ENCODE measurements around the gene IRF2. TPM values are rescaled to one million over a fixed set of nuclear protein-coding genes. Genes with fewer than 3 reads are reported as not detected.

IRF2 gene
- polyA plus RNA-seq, 2 of the 4 experiments (the other 2 are of a cell fraction), result 11.0 to 23.5 TPM

DNA sequence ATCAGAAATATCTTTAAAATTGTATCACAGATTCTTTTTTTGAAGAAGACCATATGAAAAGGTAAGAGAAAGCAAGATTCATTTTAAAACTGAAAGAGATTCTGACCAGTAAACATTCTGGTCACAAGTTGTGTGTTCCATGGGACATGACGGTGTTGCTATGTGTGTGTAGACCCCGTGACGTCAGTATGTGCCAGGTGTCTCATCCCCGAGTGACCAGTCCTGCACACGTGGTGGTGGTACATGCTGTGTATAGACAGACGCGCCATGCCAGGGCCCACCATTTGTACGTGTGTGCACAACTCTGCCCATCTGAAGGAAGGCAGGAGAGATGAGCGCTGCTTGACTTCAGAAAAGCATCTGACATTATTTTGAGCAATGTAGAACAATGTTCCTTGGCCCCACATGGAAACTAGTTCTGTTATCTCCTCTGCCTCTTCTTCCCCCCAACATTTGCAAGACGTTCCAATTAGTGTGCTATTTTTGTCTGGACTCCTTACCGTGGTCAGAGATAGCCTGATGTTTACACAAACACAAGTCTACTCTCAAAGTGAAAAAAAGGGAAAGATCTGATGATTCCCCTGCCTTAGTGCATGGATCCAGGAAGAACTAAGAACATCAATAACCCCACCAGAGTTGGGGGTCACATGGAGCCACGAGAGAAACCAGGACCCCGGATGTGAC, 51.2 kb downstream of the IRF2 start (continued):
- no peak for TF ChIP-seq MAFK (IDR thresholded peaks at IDR 0.05; ENCODE audit: partially characterized antibody)
- TF ChIP-seq CBX8 (IDR thresholded peaks at IDR 0.05), result no peak
- TF ChIP-seq, protein P1, sequence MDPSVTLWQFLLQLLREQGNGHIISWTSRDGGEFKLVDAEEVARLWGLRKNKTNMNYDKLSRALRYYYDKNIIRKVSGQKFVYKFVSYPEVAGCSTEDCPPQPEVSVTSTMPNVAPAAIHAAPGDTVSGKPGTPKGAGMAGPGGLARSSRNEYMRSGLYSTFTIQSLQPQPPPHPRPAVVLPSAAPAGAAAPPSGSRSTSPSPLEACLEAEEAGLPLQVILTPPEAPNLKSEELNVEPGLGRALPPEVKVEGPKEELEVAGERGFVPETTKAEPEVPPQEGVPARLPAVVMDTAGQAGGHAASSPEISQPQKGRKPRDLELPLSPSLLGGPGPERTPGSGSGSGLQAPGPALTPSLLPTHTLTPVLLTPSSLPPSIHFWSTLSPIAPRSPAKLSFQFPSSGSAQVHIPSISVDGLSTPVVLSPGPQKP (IDR thresholded peaks at IDR 0.05; ENCODE audit: low read depth, low read length), result no peak
- TF ChIP-seq, protein P2, sequence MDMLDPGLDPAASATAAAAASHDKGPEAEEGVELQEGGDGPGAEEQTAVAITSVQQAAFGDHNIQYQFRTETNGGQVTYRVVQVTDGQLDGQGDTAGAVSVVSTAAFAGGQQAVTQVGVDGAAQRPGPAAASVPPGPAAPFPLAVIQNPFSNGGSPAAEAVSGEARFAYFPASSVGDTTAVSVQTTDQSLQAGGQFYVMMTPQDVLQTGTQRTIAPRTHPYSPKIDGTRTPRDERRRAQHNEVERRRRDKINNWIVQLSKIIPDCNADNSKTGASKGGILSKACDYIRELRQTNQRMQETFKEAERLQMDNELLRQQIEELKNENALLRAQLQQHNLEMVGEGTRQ (IDR thresholded peaks at IDR 0.05), result no peak
- no peak for TF ChIP-seq RAD21 (conservative IDR thresholded peaks at IDR 0.05 in 1 of 2, IDR thresholded peaks at IDR 0.05 in 1 of 2)
- TF ChIP-seq, protein P3, sequence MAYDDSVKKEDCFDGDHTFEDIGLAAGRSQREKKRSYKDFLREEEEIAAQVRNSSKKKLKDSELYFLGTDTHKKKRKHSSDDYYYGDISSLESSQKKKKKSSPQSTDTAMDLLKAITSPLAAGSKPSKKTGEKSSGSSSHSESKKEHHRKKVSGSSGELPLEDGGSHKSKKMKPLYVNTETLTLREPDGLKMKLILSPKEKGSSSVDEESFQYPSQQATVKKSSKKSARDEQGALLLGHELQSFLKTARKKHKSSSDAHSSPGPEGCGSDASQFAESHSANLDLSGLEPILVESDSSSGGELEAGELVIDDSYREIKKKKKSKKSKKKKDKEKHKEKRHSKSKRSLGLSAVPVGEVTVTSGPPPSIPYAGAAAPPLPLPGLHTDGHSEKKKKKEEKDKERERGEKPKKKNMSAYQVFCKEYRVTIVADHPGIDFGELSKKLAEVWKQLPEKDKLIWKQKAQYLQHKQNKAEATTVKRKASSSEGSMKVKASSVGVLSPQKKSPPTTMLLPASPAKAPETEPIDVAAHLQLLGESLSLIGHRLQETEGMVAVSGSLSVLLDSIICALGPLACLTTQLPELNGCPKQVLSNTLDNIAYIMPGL (CRISPR knock-in tag; IDR thresholded peaks at IDR 0.05; ENCODE audit: borderline replicate concordance), result no peak
- TF ChIP-seq, protein P4, sequence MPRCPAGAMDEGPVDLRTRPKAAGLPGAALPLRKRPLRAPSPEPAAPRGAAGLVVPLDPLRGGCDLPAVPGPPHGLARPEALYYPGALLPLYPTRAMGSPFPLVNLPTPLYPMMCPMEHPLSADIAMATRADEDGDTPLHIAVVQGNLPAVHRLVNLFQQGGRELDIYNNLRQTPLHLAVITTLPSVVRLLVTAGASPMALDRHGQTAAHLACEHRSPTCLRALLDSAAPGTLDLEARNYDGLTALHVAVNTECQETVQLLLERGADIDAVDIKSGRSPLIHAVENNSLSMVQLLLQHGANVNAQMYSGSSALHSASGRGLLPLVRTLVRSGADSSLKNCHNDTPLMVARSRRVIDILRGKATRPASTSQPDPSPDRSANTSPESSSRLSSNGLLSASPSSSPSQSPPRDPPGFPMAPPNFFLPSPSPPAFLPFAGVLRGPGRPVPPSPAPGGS (IDR thresholded peaks at IDR 0.05), result no peak
- TF ChIP-seq MAZ (IDR thresholded peaks at IDR 0.05; ENCODE audit: borderline replicate concordance, low read depth, low read length), result no peak

DNA sequence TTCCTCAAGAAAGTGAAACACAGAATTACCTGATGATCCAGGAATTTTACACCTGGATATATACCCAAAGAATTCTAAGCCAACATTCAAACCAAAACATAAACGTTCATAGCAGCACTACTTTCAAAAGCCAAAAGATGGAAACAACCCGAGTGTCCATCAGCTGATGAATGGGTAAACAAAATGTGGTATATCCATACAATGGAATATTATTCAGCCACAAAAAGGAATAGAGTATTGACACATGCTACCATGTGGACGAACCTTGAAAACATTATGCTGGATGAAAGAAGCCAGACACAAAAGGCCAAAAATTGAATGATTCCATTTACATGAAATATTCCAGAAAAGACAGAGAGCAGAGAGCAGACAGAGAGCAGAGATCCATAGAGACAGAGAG, 52.0 kb downstream of the IRF2 start:
- no peak overlapping the region for H3K4me3 ChIP-seq
- no peak overlapping the region for H3K27ac ChIP-seq
- H3K4me2 ChIP-seq, result no peak overlapping the region
- no peak for FAIRE-seq
- ATAC-seq, result no peak
- POLR2A ChIA-PET, result no interaction called here
- peaks cover 12% of the 10 kb centered on the region for H3K4me1 ChIP-seq
- no peaks in the 10 kb centered on the region; the same call in 2 of the 3 replicates for H3K9me3 ChIP-seq
- TF ChIP-seq, protein P5, sequence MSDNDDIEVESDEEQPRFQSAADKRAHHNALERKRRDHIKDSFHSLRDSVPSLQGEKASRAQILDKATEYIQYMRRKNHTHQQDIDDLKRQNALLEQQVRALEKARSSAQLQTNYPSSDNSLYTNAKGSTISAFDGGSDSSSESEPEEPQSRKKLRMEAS (IDR thresholded peaks at IDR 0.05), result no peak
- DNase-seq (ENCODE audit: low read depth in 1 of 2, low spot score in 1 of 2), result no peak
- 60% methylated on average over 3 of the region's 3 CpGs for WGBS (ENCODE audit: missing lambda C conversion rate)
- CTCF ChIA-PET, result no interaction called here

DNA sequence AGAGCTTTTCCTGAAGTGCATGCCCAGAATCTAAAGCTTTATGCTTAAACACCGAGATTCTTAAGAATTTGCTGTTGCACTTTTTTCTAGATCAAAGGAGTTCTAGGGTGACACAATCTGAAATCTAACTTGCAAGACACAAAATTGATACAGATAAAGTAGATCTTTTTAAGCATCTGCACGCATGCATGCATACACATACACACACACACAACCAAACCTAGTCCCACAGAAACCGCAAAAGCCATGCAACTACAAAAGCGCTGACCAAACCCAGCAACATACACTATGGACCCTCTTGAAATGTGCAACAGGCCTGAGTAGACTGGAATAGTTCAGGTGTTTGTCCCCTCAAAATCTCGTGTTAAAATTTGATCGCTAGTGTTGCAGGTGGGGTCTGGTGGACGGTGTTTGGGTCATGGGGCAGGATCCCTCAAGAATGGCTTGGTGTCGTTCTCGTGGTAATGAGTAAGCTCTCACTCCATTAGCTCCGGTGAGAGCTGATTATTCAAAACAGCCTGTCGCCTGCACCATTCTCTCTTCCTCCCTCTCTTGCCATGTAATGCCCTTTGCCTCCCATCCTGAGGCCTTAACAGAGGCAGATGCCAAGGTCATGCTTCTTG, 52.7 kb downstream of the IRF2 start:
- ChIA-PET POLR2A (no interaction called here), CTCF (no interaction called here)
- H3K4me2 ChIP-seq, result no peak overlapping the region
- FAIRE-seq (no peak), ATAC-seq (no peak), DNase-seq (ENCODE audit: low read depth in 1 of 2, low spot score in 1 of 2) (no peak)
- H3K9me3 ChIP-seq, result no peaks in the 10 kb centered on the region; the same call in 2 of the 3 replicates
- WGBS (ENCODE audit: missing lambda C conversion rate), result 94% methylated on average over 11 of the region's 11 CpGs
- H3K4me1 ChIP-seq, result peaks cover 18% of the 10 kb centered on the region
- H3K27ac ChIP-seq, result no peak overlapping the region
- no peak overlapping the region for H3K4me3 ChIP-seq
- TF ChIP-seq RNF2 (IDR thresholded peaks at IDR 0.05; ENCODE audit: borderline replicate concordance, low read depth), result no peak
- no peak for TF ChIP-seq POLR2AphosphoS2 (conservative IDR thresholded peaks at IDR 0.05; ENCODE audit: low read length)
- no peak for TF ChIP-seq EP300 (IDR thresholded peaks at IDR 0.05)
- no peak for TF ChIP-seq CHD2 (IDR thresholded peaks at IDR 0.05; ENCODE audit: low read length, partially characterized antibody)
- TF ChIP-seq HOXB13 (CRISPR knock-in tag; IDR thresholded peaks at IDR 0.05; ENCODE audit: low read depth), result no peak
- TF ChIP-seq, protein P6, sequence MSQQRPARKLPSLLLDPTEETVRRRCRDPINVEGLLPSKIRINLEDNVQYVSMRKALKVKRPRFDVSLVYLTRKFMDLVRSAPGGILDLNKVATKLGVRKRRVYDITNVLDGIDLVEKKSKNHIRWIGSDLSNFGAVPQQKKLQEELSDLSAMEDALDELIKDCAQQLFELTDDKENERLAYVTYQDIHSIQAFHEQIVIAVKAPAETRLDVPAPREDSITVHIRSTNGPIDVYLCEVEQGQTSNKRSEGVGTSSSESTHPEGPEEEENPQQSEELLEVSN (IDR thresholded peaks at IDR 0.05; ENCODE audit: borderline replicate concordance, low read depth), result no peak
- TF ChIP-seq SMC3 (IDR thresholded peaks at IDR 0.05), result no peak
- TF ChIP-seq GATA3 (IDR thresholded peaks at IDR 0.05; ENCODE audit: borderline replicate concordance), result no peak
- no peak for TF ChIP-seq ZC3H11A (IDR thresholded peaks at IDR 0.05)
- TF ChIP-seq CHD4 (IDR thresholded peaks at IDR 0.05; ENCODE audit: borderline replicate concordance), result no peak
- TF ChIP-seq, protein P7, sequence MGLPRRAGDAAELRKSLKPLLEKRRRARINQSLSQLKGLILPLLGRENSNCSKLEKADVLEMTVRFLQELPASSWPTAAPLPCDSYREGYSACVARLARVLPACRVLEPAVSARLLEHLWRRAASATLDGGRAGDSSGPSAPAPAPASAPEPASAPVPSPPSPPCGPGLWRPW (IDR thresholded peaks at IDR 0.05), result no peak
- no peak for TF ChIP-seq RAD21 (conservative IDR thresholded peaks at IDR 0.05 in 1 of 2, IDR thresholded peaks at IDR 0.05 in 1 of 2)
- no peak for TF ChIP-seq NPAS2 (CRISPR knock-in tag; IDR thresholded peaks at IDR 0.05; ENCODE audit: borderline replicate concordance)
- no peak for TF ChIP-seq HEYL (CRISPR knock-in tag; IDR thresholded peaks at IDR 0.05)
- no peak for TF ChIP-seq SREBF2 (IDR thresholded peaks at IDR 0.05)
- TF ChIP-seq, protein P8, sequence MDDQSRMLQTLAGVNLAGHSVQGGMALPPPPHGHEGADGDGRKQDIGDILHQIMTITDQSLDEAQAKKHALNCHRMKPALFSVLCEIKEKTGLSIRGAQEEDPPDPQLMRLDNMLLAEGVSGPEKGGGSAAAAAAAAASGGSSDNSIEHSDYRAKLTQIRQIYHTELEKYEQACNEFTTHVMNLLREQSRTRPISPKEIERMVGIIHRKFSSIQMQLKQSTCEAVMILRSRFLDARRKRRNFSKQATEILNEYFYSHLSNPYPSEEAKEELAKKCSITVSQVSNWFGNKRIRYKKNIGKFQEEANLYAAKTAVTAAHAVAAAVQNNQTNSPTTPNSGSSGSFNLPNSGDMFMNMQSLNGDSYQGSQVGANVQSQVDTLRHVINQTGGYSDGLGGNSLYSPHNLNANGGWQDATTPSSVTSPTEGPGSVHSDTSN (IDR thresholded peaks at IDR 0.05), result no peak
- TF ChIP-seq RARB (CRISPR knock-in tag; IDR thresholded peaks at IDR 0.05), result no peak
- TF ChIP-seq, protein P2 (IDR thresholded peaks at IDR 0.05), result no peak
- TF ChIP-seq TFCP2L1 (CRISPR knock-in tag; IDR thresholded peaks at IDR 0.05), result no peak
